ENCODE measurements around the gene OTOA. TPM values are rescaled to one million over a fixed set of nuclear protein-coding genes. Genes with fewer than 3 reads are reported as not detected.

The OTOA gene
- total RNA-seq, 1 donor from 2014 or later, result not detected

- H3K4me3 ChIP-seq, result no peak overlapping the region
- H3K4me1 ChIP-seq, result no peaks in the 10 kb centered on the region
- H3K27me3 ChIP-seq, result no peaks in the 10 kb centered on the region
- DNase-seq (ENCODE audit: low spot score in 2 of 2), result no peak
- intact Hi-C loops (cut with DNase I), result no loop called here
- H3K27ac ChIP-seq, result no peak overlapping the region
- no peaks in the 10 kb centered on the region for H3K9me3 ChIP-seq
- no peak for TF ChIP-seq CTCF (IDR thresholded peaks at IDR 0.05)
- H3K36me3 ChIP-seq, result peaks cover 0 to 9% of the 10 kb centered on the region in 2 donors
These were observed 9.3 kb upstream of the OTOA start for GRCh38 chr16:21654466-21654865.

GRCh38 chr16:21654881-21655280, 8.9 kb upstream of the OTOA start:
- no peaks in the 10 kb centered on the region for H3K27me3 ChIP-seq
- H3K4me3 ChIP-seq, result no peak overlapping the region
- DNase-seq (ENCODE audit: low spot score in 2 of 2), result no peak
- no peaks in the 10 kb centered on the region for H3K9me3 ChIP-seq
- peaks cover 0 to 9% of the 10 kb centered on the region in 2 donors for H3K36me3 ChIP-seq
- no peak for TF ChIP-seq CTCF (IDR thresholded peaks at IDR 0.05)
- H3K27ac ChIP-seq, result no peak overlapping the region
- no peaks in the 10 kb centered on the region for H3K4me1 ChIP-seq
- intact Hi-C loops (cut with DNase I), result no loop called here

GRCh38 chr16:21656795-21657768, 6.7 kb upstream of the OTOA start:
- Histone ChIP-seq H3K36me3 (peaks cover 0 to 9% of the 10 kb centered on the region in 2 donors), H3K9me3 (no peaks in the 10 kb centered on the region), H3K4me3 (no peak overlapping the region), H3K27me3 (no peaks in the 10 kb centered on the region), H3K4me1 (no peaks in the 10 kb centered on the region), H3K27ac (no peak overlapping the region)
- TF ChIP-seq CTCF (IDR thresholded peaks at IDR 0.05), result peak; percentile 50 to 80 (median 66)
- no peak for DNase-seq (ENCODE audit: low spot score in 2 of 2)
- intact Hi-C loops (cut with DNase I), result no loop called here

GRCh38 chr16:21659124-21659523, 4.6 kb upstream of the OTOA start:
- Histone ChIP-seq H3K27me3 (no peaks in the 10 kb centered on the region), H3K4me3 (no peak overlapping the region), H3K27ac (no peak overlapping the region), H3K36me3 (peaks cover 0 to 9% of the 10 kb centered on the region in 2 donors), H3K9me3 (no peaks in the 10 kb centered on the region), H3K4me1 (peaks cover 0 to 3% of the 10 kb centered on the region in 2 donors)
- no peak for TF ChIP-seq CTCF (IDR thresholded peaks at IDR 0.05)
- intact Hi-C loops (cut with DNase I), result no loop called here
- DNase-seq (ENCODE audit: low spot score in 2 of 2), result no peak

- no peak overlapping the region for H3K4me3 ChIP-seq
- no peak overlapping the region for H3K27ac ChIP-seq
- no peaks in the 10 kb centered on the region for H3K36me3 ChIP-seq
- peaks cover 0 to 4% of the 10 kb centered on the region in 2 donors for H3K4me1 ChIP-seq
- intact Hi-C loops (cut with DNase I), result no loop called here
- TF ChIP-seq CTCF (IDR thresholded peaks at IDR 0.05), result no peak
- no peak for DNase-seq (ENCODE audit: low spot score in 2 of 2)
- no peaks in the 10 kb centered on the region for H3K9me3 ChIP-seq
- no peaks in the 10 kb centered on the region for H3K27me3 ChIP-seq
These were observed 1.2 kb downstream of the OTOA start for GRCh38 chr16:21664801-21665492.
